SU-DHL-6 (cell line): ENCODE measurements around the gene CREB5.
"Not testable (repeated sequence)": the region's sequence is repeated elsewhere in the genome, so short reads cannot be mapped to it uniquely, and the experiment has no call there.

Source experiments
- H2AFZ ChIP-seq: fragments of 200-600 bp; sonication (generic); 2 replicates; pipeline ENCODE4 v1.6.1; 2014; ENCODE audit warnings: low read depth, mild to moderate bottlenecking, moderate library complexity, mixed read lengths, antibody characterized with exemption, low read length; ENCODE audit not compliant: severe bottlenecking
- H3F3A ChIP-seq: fragments of 200-600 bp; shearing (Covaris generic); 2 replicates; pipeline ENCODE4 v1.6.0; 2016; ENCODE audit warnings: antibody characterized with exemption, mild to moderate bottlenecking; ENCODE audit not compliant: insufficient read depth
- H3K27ac ChIP-seq: fragments of 200-600 bp; sonication (generic); 2 replicates; pipeline ENCODE4 v1.5.1; 2016; ENCODE audit warnings: low read depth, mild to moderate bottlenecking, low read length, moderate library complexity, mixed read lengths
- H3K27me3 ChIP-seq: fragments of 200-600 bp; sonication (generic), shearing (Covaris generic); 2 replicates; pipeline ENCODE4 v1.6.0; 2014; ENCODE audit warnings: mild to moderate bottlenecking, low read length
- H3K36me3 ChIP-seq: fragments of 200-600 bp; sonication (generic); 2 replicates; pipeline ENCODE4 v1.6.1; 2014; ENCODE audit warnings: mild to moderate bottlenecking, low read length, mixed read lengths
- H3K4me2 ChIP-seq: fragments of 300-600, 200-600 bp; shearing (Covaris generic), sonication (generic); 2 replicates; pipeline ENCODE4 v1.6.0; 2014; ENCODE audit warnings: low read length, low read depth, mild to moderate bottlenecking; ENCODE audit not compliant: poor library complexity, severe bottlenecking
- H3K4me3 ChIP-seq: fragments of 200-600 bp; sonication (generic); 2 replicates; pipeline ENCODE4 v1.5.1; 2014; ENCODE audit warnings: antibody characterized with exemption, low read length, mild to moderate bottlenecking, mixed read lengths; ENCODE audit not compliant: insufficient read depth, poor library complexity, severe bottlenecking
- H3K79me2 ChIP-seq: fragments of 200-600 bp; sonication (generic); 2 replicates; pipeline ENCODE4 v1.6.1; 2014; ENCODE audit warnings: mild to moderate bottlenecking, low read length, moderate library complexity; ENCODE audit not compliant: insufficient read depth
- H3K9ac ChIP-seq: fragments of 200-600 bp; sonication (generic); 2 replicates; pipeline ENCODE4 v1.7.0; 2014; ENCODE audit warnings: mild to moderate bottlenecking, low read length
- H3K9me2 ChIP-seq: fragments of 200-600 bp; sonication (generic); replicated peaks from 2 replicates; pipeline ENCODE4 v1.6.1; 2014; ENCODE audit warnings: low read length; ENCODE audit not compliant: insufficient read depth
- H3K9me3 ChIP-seq: fragments of 200-600 bp; sonication (generic); 2 replicates; pipeline ENCODE4 v1.6.1; 2014; ENCODE audit warnings: low read length, mixed read lengths; ENCODE audit not compliant: insufficient read depth
- H4K20me1 ChIP-seq: fragments of 200-600 bp; sonication (generic); 2 replicates; pipeline ENCODE4 v1.6.1; 2014; ENCODE audit warnings: low read depth, mild to moderate bottlenecking, antibody characterized with exemption, low read length, moderate library complexity, mixed read lengths
- EZH2phosphoT487 ChIP-seq: fragments of 200-600 bp; sonication (generic), shearing (Covaris generic); conservative IDR thresholded peaks from 2 replicates; pipeline ENCODE4 v1.6.1; 2018; ENCODE audit warnings: mild to moderate bottlenecking, antibody characterized with exemption, low read length, moderate library complexity, mixed read lengths
- TF ChIP-seq, protein P1 (sequence below): fragments of 200-600 bp; sonication (generic); IDR thresholded peaks from one replicate; pipeline ENCODE4 v1.5.1; 2017; ENCODE audit warnings: antibody characterized with exemption, mild to moderate bottlenecking, low read length, moderate library complexity; ENCODE audit not compliant: insufficient read depth, poor library complexity, severe bottlenecking

The CREB5 gene

DNA sequence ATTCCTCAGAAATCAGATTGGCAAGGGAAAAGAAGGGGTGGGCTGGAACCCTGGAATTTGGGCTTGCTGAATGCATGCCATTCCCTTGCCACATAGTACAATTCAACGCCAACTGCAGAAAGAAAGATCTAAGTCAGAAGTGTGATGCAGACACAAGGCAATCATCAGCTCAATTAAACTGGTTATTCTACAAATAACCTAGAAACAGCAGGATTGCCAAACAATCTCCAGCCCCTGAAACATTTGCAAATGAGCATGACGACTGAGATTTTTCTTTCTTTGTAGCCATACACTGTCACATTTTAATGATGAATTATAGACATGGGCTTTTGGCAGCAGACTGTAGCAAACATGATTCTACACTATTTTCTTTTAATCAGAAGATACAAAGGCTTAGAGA, 16.5 kb upstream of the CREB5 start:
- Histone ChIP-seq H3K4me2 (no peak overlapping the region), H3K9ac (no peak overlapping the region), H3K36me3 (no peaks in the 10 kb centered on the region), H3K4me3 (no peak overlapping the region), H3K27ac (no peak overlapping the region), H3K9me3 (no peaks in the 10 kb centered on the region), H3F3A (no peaks in the 10 kb centered on the region), H3K79me2 (no peaks in the 10 kb centered on the region), H3K9me2 (no peaks in the 10 kb centered on the region), H4K20me1 (no peaks in the 10 kb centered on the region), H3K27me3 (no peaks in the 10 kb centered on the region), H2AFZ (no peak overlapping the region)
- TF ChIP-seq EZH2phosphoT487, result no peak
- TF ChIP-seq, protein P1, sequence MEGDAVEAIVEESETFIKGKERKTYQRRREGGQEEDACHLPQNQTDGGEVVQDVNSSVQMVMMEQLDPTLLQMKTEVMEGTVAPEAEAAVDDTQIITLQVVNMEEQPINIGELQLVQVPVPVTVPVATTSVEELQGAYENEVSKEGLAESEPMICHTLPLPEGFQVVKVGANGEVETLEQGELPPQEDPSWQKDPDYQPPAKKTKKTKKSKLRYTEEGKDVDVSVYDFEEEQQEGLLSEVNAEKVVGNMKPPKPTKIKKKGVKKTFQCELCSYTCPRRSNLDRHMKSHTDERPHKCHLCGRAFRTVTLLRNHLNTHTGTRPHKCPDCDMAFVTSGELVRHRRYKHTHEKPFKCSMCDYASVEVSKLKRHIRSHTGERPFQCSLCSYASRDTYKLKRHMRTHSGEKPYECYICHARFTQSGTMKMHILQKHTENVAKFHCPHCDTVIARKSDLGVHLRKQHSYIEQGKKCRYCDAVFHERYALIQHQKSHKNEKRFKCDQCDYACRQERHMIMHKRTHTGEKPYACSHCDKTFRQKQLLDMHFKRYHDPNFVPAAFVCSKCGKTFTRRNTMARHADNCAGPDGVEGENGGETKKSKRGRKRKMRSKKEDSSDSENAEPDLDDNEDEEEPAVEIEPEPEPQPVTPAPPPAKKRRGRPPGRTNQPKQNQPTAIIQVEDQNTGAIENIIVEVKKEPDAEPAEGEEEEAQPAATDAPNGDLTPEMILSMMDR, result no peak

DNA sequence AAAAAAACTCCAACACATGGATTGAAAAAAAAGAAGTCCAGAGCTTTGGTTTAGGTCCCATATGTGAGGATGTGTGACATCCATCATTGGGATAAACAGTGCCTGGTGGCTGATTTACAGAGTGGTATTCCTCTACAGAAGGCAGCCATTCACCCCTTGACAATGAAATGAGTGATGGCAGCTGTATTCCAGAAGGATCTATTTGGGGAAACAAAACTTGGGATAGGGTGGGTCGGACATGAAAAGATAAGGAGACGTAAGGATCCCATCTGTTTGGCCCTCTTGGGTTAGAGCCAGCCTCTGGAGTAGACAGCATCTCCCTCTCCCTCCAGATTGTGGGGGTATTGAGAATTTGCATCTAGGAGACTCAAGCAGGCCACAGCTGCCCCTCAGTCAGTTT, 15.2 kb upstream of the CREB5 start:
- no peak for TF ChIP-seq EZH2phosphoT487
- TF ChIP-seq, protein P1, result no peak

DNA sequence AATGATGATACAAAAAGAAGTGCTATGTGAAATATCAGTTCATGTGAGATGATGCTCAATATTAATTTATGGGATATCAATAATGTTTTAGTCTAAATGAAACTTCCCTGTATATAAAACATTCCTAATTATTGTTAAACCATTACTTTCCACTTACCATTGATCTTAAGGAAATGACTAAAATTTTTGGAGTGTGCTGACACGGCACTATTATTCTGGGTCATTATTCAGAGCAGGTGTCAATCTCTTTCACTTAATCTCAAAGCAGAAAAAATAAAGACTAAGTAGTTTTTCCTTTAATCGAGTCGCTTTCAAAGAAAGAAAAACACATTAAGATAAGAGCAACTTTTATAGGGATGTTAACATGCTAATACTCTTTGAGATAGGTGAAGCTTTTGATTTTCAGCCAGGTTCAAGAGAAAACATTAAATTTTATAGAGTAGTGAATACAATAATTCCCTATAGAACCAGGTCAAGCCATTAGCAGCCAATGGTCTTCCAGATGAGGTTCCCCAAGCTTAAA, 11.4 kb upstream of the CREB5 start:
- no peak overlapping the region for H3K4me2 ChIP-seq
- H3K27ac ChIP-seq, result no peak overlapping the region
- H3F3A ChIP-seq, result no peaks in the 10 kb centered on the region
- H3K79me2 ChIP-seq, result no peaks in the 10 kb centered on the region
- H3K27me3 ChIP-seq, result no peaks in the 10 kb centered on the region
- no peaks in the 10 kb centered on the region for H3K9me3 ChIP-seq
- H3K9ac ChIP-seq, result no peak overlapping the region
- H3K4me3 ChIP-seq, result no peak overlapping the region
- H2AFZ ChIP-seq, result no peak overlapping the region
- no peaks in the 10 kb centered on the region for H4K20me1 ChIP-seq
- TF ChIP-seq, protein P1, result no peak
- TF ChIP-seq EZH2phosphoT487, result no peak
- no peaks in the 10 kb centered on the region for H3K9me2 ChIP-seq
- no peaks in the 10 kb centered on the region for H3K36me3 ChIP-seq

More for the DNA sequence above, 15.2 kb upstream of the CREB5 start:
- Histone ChIP-seq H4K20me1 (no peaks in the 10 kb centered on the region), H3K27me3 (no peaks in the 10 kb centered on the region), H3K79me2 (no peaks in the 10 kb centered on the region), H2AFZ (no peak overlapping the region), H3K9me3 (no peaks in the 10 kb centered on the region), H3K27ac (no peak overlapping the region), H3K9me2 (no peaks in the 10 kb centered on the region), H3K36me3 (no peaks in the 10 kb centered on the region), H3F3A (no peaks in the 10 kb centered on the region), H3K4me2 (no peak overlapping the region), H3K4me3 (no peak overlapping the region), H3K9ac (no peak overlapping the region)

DNA sequence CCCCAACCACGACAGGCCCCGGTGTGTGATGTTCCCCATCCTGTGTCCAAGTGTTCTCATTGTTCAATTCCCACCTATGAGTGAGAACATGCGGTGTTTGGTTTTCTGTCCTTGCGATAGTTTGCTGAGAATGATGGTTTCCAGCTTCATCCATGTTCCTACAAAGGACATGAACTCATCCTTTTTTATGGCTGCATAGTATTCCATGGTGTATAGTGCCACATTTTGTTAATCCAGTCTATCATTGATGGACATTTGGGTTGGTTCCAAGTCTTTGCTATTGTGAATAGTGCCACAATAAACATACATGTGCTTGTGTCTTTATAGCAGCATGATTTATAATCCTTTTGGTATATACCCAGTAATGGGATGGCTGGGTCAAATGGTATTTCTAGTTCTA, 10.8 kb upstream of the CREB5 start:
- not testable (repeated sequence) for H3K4me3 ChIP-seq, H4K20me1 ChIP-seq, H3K27me3 ChIP-seq, H3K9me3 ChIP-seq, H3K79me2 ChIP-seq, H3F3A ChIP-seq, H3K4me2 ChIP-seq, H3K9me2 ChIP-seq, H2AFZ ChIP-seq, H3K36me3 ChIP-seq, H3K27ac ChIP-seq, H3K9ac ChIP-seq
